SK-N-DZ (cell line): ENCODE results near the gene TRMT112.
"Not testable (repeated sequence)": the region's sequence is repeated elsewhere in the genome, so short reads cannot be mapped to it uniquely, and the experiment has no call there.

Experiments used
- DNase-seq: peaks from one replicate; pipeline ENCODE4 v3.0.0-alpha.2; 2015; ENCODE audit warnings: low spot score

The TRMT112 gene

DNA sequence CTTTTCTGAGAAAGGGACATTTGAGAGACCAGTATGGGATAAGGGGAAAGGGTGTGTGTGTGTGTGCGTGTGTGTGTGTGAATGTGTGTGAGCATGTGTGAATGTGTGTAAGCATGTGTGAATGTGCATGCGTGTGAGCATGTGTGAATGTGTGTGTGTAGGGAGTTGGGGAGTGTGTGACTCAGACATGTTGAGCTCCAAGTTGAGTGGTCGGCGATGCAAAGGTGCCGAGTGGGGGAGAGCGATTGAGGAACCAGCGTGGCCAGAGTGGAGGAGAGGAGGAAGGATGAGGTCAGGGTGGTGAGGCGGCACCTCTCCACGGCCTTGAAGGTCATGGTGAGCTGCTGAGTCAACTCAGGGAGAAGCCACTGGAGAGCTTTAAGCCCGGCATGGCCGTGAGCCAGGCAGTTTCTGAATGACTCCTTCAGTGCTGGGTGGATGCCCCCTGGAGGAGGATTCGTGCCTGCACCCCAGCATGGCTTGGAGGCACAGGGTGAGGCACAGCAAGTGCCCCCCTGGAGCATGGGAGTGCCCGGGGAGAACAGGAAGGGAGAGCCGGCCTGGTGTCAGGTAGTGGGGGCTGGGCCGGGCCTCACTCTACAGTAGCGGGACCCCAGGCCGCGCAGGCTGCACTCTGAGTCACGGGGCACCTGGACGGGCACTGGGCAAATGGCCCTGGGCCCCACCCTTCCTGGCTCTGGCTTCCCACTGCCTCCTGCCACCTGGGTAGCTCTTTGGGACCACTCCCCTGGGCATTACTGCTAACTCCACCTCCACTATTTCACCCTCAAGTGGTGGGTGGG, 14.4 kb upstream of the TRMT112 start:
- DNase-seq, result peak; percentile 53

- DNase-seq, result no peak
Observed at GRCh38 chr11:64330888-64331287, 13.5 kb upstream of the TRMT112 start.

DNA sequence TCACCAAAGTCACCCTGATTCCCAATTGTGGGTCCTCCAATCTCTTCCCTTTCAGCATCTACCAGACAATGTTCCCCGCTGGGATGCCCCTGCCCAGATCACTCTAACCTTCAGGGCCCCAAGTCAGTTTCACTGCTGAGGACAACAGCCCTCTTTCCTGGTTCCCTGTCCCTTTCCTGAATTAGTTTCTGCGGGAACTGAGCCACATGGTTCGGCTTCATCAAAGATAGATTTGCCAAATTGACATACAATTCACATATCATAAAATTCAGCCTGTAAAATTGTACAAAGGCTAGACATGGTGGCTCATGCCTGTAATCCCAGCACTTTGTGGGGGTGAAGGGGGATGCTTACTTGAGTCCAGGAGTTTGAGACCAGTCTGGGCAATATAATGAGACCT, 10.6 kb upstream of the TRMT112 start:
- DNase-seq, result no peak

- no peak for DNase-seq
Observed at GRCh38 chr11:64327375-64327774, 10.0 kb upstream of the TRMT112 start.

DNA sequence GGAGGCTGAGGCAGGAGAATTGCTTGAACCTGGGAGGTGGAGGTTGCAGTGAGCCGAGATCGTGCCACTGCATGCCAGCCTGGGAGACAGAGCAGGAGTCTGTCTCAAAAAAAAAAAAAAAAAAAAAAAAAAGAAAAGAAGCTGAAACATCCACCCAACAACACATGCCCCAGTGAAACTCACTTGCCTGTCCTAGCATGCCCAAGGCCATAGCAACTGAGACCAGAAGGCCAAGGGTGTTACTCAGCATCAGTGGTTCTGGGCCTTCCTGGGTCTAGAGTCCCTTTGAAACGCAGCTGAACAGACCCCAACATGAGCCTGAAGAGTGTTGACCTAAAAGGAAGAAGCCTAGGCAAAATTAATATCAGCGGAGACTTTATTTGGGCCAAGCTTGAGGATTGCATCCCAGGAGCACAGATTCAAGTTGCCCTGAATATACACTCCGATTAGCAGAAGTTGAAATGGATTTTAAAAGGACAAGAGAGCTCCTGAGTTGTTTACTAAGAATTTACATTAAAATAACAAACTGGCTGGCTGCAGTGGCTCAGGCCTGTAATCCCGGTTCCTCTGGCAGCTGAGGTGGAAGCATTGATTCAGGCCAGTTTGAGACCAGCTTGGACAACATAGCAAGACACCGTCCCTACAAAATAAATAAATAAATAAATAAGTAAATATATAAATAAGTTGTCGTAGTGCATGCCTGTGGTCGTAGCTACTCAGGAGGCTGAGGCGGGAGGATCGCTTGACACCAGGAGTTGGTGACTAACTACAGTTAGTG, 7.5 kb upstream of the TRMT112 start:
- DNase-seq, result no peak

DNA sequence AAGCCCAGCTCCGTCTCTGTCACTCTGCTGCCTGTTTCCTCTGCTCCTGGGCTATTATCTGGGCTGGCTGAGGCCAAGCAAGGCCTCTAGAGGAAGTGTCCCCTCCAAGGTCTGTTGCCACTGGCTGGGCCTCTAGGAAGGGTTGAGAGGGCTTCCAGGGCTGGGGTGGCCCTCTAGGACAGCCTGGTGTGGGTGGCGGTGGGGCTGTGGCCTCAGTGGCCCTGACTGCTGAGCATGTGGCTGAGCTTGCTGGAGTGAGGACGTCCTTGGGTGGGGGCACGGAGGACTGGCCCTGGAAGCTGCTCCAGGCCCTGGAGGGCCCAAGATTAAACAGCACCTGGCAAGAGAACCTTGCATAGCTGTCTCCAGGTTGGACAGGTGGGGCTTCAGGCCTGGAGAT, 6.6 kb upstream of the TRMT112 start:
- not testable (repeated sequence) for DNase-seq

DNA sequence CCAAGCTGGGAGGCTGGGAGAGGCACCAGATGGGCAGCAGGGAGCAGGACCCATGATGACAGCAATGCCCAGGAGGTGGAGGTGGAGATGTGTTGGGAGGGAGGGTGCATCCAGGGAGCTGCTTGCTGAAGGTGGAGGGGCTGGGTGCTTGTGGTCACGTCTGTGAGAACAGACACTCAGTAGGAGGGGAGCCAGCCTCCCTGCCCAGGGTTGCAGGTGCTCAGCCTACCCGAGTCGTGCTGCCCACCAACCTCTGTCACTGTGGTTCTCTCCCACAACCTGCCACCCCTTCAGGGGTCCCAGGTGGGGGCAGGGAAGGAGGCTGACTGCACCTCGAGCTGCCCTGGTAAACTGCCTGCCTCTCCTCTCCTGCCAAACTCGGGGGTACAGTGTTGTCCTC, 6.0 kb upstream of the TRMT112 start:
- no peak for DNase-seq

DNA sequence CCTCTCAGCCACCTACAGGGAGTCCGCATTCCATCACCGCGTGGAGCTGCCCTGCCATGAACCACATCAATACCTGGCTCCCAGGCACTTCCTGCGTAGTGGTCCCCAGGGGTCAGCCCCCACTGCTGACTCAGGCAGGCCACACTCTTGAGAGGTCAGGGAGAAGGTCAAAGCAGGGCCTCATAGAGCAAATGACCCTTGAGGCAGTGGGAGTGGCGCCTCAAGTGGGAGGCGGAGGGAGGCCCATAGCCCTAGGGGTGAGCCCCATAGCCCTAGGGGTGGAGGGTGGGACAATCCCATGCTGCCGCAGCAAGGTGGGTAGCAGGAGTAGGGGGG, 5.5 kb upstream of the TRMT112 start:
- DNase-seq, result no peak

GRCh38 chr11:64321533-64321932, 4.2 kb upstream of the TRMT112 start:
- DNase-seq, result no peak

- DNase-seq, result no peak
Observed at GRCh38 chr11:64321026-64321425, 3.7 kb upstream of the TRMT112 start.

DNA sequence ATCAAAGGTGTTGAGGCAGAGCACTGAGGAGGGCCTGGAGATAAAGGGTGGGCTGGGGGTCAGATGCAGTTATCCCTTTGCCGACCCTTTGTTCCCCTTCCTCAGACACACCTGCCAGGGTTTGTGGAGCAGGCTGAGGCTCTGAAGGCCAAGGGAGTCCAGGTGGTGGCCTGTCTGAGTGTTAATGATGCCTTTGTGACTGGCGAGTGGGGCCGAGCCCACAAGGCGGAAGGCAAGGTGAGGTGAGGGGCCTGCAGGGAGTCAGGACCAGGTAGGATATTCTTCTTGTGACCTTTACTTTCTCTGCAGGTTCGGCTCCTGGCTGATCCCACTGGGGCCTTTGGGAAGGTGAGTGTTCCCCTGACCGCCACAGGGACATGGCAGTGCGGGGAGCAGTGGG, 3.2 kb upstream of the TRMT112 start:
- no peak for DNase-seq

DNA sequence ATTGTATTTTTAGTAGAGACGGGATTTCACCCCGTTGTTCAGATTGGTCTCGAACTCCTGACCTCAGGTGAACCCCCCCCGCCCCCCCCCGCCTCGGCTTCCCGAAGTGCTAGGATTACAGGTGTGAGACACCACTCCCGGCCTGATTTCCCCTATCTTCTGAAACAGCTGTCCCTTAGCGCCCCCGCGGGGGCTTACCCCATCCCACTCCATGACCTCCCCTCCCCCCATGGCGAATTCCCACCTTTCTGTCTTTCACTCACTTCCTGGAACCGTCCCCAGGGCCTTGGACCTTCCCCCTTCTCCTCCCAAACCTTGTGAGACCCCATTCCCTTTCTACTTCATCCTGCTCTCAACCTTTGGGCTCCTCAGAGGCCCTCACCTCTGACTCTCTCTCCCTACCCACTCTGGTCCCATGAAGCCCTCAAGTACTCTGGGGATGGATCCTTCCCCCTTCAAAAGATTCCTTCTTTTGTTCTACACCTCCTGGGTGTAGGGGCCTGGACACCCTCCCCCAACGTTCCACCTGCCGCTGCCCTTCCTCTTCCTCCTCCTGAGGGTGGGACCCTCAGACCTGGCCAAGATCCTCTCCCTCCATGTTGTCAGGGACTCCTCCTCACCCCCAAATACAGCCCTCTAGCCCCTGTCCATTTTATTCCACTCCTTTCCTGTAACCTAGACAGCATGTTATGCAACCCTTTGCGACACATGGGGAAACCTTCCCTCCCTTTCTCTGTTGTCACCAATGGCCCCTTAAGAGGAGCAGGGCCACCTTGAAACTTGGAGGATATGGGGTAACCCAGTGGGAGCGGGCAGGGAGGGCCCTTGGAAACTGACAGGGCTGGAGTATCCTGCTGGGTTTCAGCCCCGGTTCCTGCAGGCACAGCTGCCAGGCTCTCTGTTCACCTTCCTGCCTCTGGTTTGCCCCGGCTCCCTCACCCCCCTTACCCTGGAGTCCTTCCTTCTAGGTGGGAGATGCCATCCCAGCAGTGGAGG, 1.7 kb upstream of the TRMT112 start:
- DNase-seq, result no peak

DNA sequence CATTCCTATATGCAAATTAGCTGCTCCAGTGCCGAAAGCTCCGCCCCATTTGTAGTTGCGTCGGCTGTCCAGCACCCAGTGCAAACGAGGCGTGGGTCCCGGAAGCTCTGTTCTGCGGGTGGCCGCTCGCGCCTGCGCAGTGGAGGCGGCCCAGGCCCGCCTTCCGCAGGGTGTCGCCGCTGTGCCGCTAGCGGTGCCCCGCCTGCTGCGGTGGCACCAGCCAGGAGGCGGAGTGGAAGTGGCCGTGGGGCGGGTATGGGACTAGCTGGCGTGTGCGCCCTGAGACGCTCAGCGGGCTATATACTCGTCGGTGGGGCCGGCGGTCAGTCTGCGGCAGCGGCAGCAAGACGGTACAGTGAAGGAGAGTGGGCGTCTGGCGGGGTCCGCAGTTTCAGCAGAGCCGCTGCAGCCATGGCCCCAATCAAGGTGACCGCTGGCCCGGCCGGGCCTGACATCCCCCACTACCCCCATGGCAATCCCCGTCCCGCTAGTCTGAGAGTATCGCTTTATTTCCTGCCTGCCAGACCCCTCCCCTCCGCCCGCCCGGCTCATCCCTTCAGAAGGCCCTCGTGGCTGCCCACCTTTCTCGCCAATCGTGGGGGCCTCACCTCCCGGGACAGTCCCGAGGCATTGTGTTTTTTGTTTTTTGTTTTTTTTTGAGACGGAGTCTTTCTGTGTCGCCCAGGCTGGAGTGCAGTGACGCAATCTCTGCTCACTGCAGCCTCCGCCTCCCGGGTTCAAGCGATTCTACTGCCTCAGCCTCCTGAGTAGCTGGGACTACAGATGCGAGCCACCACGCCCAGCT, 804 bp upstream of the TRMT112 start, which contains the start of gene PRDX5:
Gene PRDX5 (plus strand): TSS at position 161 of the 805 bp plus-strand sequence. CDS start 95 bp downstream, at position 256.
- DNase-seq, result peak; percentile 96

GRCh38 chr11:64316672-64317324, 561 bp downstream of the TRMT112 start:
- peak; percentile 35 for DNase-seq

GRCh38 chr11:64315667-64316526, 1.5 kb downstream of the TRMT112 start:
- DNase-seq, result not testable (repeated sequence)

DNA sequence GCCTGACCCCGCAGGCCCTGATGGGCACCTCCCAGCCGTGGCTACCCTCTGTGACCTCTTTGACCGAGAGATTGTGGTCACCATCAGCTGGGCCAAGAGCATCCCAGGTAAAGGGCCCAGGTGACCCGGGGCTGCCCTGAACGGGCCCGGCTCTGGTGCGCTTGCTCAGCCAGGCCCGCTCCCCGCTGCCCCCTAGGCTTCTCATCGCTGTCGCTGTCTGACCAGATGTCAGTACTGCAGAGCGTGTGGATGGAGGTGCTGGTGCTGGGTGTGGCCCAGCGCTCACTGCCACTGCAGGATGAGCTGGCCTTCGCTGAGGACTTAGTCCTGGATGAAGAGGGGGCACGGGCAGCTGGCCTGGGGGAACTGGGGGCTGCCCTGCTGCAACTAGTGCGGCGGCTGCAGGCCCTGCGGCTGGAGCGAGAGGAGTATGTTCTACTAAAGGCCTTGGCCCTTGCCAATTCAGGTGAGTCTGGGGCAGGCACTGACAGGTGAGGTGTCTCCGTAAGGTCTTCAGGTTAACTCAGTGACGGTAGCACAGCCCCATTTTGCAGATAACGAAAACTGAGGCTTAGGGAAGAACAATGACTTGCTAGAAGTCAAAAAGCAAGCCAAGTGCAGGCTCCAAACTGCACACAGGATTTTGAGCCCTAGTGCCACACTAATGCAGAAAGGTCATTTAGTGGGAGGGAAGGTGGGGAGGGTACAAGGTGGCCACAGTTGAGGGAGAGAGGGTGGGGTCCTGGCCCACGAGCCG, 2.4 kb downstream of the TRMT112 start:
- DNase-seq, result no peak

DNA sequence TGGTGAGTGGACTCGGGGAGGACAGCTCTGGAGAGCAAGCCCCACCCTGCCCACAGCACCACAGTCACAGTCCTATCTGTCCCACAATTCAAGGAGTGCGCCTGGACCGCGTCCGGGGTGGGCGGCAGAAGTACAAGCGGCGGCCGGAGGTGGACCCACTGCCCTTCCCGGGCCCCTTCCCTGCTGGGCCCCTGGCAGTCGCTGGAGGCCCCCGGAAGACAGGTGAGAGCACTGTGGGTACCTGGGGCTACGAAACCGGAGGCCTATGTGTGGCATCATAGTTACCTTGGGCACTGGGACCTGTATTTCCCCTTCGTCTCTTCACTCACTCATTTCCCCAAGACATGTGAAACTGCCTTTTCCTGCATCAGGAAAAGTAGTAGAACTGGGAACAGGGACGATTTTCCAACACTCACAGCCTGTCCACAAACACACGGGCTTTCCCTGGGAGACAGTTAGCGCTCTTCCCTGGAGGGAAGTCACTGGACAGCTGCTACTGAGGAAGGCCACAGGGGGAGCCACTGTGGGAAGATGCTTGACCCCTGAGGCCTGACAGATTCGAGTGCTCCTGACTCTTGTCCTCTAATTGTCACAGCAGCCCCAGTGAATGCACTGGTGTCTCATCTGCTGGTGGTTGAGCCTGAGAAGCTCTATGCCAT, 3.1 kb downstream of the TRMT112 start:
- no peak for DNase-seq
